H1 (cell line): ENCODE data around the gene CEP97. TPM values are rescaled to one million over a fixed set of nuclear protein-coding genes. Genes with fewer than 3 reads are reported as not detected.

ENCODE experiments used
- RNF2 ChIP-seq: fragments of 200-900, 300-1000 bp; sonication (generic); IDR thresholded peaks from 2 replicates; pipeline ENCODE4 v1.7.1; 2016; ENCODE audit warnings: borderline replicate concordance, low read depth, mild to moderate bottlenecking, antibody characterized with exemption, low read length; ENCODE audit not compliant: poor library complexity, severe bottlenecking; ENCODE audit errors: missing control alignments
- polyA plus RNA-seq, 7 experiments: library from polyadenylated mRNA; depleted of rRNA in 3 of 7; stranded (reverse) in 5 of 7; unstranded in 2 of 7; fragments of >200 nt in 5 of 7; fragments of 200-250 nt in 2 of 7; gene quantifications; 1 replicate in 5 of 7; 2 replicates in 1 of 7; 4 replicates in 1 of 7; pipeline versions ENCODE4 v1.2.1 to v1.2.3, GENCODE V29; 2011 to 2013; ENCODE audit warnings: missing spikeins in 2 of 7, mixed read lengths in 2 of 7
- total RNA-seq: library from RNA; stranded (reverse); fragmentation: NEBNext Ultra II Directional; extraction: Animal tissue kit (Norgen Biotek cat#: 25700); gene quantifications from 2 replicates; pipeline ENCODE4 v1.2.1, GENCODE V29; 2021

The CEP97 gene
- total and polyA plus RNA-seq, 2 of the 8 experiments (the other 6 are each of a cell fraction or from before 2014, with no cell fraction given): 1.6 to 13.2 TPM

GRCh38 chr3:101811875-101812274, 87.5 kb downstream of the CEP97 start (continued):
- no peak for TF ChIP-seq RNF2
